Measurements from ENCODE around the gene SPATA3. TPM values are rescaled to one million over a fixed set of nuclear protein-coding genes. Genes with fewer than 3 reads are reported as not detected.

SPATA3 gene
- total RNA-seq, 1 donor from 2014 or later: not detected

DNA sequence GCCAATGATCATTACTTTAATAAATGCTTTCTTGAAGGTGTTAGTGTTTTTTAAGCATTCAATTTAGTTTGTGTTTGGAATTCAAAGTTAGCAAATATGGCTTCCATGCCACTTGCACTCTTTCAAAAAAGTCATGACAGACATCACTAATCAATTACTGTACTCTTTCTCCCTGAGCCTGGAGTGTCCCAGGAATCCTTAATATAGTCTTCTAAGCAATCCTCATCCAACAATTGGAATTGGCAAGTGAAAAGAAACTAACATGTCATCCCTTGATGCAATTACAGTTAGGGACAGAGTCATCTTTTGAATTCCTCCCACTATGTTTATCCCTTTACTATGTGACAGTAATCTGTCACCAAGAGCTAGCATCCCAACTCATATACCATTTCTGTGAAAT lies 41.2 kb upstream of the SPATA3 start:
- Histone ChIP-seq H3K36me3 (ENCODE audit: control insufficient read depth in 3 of 3, insufficient read depth in 3 of 3, low read length in 3 of 3) (no peaks in the 10 kb centered on the region), H3K4me3 (ENCODE audit: low read length in 3 of 3) (no peak overlapping the region), H3K9ac (ENCODE audit: low read depth in 1 of 3, low read length in 3 of 3) (no peak overlapping the region), H3K27ac (ENCODE audit: low read depth, low read length) (no peak overlapping the region), H3K4me1 (ENCODE audit: control insufficient read depth in 3 of 3, insufficient read depth in 3 of 3, low read length in 3 of 3) (peaks cover 2 to 5% (median 3%) of the 10 kb centered on the region in 3 donors), H3K27me3 (ENCODE audit: control insufficient read depth in 3 of 3, insufficient read depth in 3 of 3, low read length in 3 of 3) (peaks cover 13 to 33% (median 28%) of the 10 kb centered on the region in 3 donors), H3K9me3 (ENCODE audit: control insufficient read depth in 3 of 3, low read length in 3 of 3) (peaks cover 0 to 3% (median 0%) of the 10 kb centered on the region in 3 donors)

DNA sequence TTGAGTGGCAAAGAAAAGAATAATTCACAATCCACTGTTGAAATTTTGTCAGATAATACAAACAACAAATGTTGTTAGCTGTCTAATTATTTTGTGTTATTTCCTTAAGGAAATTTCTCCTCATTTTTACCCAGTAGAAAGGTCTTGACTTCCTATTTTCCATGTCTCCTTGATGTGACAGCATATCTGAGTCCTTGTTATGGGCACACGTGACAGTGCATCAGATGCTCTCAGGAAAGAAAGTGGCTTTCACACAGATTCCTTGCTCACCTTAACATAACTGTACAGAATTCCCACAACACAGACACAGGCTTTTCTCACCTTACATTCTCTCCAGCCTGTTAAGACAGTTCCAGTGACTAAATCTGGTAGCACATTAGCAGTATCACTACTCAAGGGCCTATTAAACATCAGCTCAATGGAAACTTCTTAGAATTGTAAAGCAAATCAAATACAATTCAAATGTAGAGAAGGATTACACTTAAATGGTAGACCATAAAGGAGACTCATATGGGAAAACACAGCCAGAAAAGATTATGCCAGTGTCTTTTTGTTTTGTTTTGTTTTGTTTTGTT lies 40.7 kb upstream of the SPATA3 start:
- Histone ChIP-seq H3K9ac (ENCODE audit: low read depth in 1 of 3, low read length in 3 of 3) (no peak overlapping the region), H3K27me3 (ENCODE audit: control insufficient read depth in 3 of 3, insufficient read depth in 3 of 3, low read length in 3 of 3) (peaks cover 13 to 33% (median 28%) of the 10 kb centered on the region in 3 donors), H3K36me3 (ENCODE audit: control insufficient read depth in 3 of 3, insufficient read depth in 3 of 3, low read length in 3 of 3) (no peaks in the 10 kb centered on the region), H3K9me3 (ENCODE audit: control insufficient read depth in 3 of 3, low read length in 3 of 3) (peaks cover 0 to 3% (median 0%) of the 10 kb centered on the region in 3 donors), H3K27ac (ENCODE audit: low read depth, low read length) (no peak overlapping the region), H3K4me1 (ENCODE audit: control insufficient read depth in 3 of 3, insufficient read depth in 3 of 3, low read length in 3 of 3) (peaks cover 2 to 5% (median 3%) of the 10 kb centered on the region in 3 donors), H3K4me3 (ENCODE audit: low read length in 3 of 3) (no peak overlapping the region)

DNA sequence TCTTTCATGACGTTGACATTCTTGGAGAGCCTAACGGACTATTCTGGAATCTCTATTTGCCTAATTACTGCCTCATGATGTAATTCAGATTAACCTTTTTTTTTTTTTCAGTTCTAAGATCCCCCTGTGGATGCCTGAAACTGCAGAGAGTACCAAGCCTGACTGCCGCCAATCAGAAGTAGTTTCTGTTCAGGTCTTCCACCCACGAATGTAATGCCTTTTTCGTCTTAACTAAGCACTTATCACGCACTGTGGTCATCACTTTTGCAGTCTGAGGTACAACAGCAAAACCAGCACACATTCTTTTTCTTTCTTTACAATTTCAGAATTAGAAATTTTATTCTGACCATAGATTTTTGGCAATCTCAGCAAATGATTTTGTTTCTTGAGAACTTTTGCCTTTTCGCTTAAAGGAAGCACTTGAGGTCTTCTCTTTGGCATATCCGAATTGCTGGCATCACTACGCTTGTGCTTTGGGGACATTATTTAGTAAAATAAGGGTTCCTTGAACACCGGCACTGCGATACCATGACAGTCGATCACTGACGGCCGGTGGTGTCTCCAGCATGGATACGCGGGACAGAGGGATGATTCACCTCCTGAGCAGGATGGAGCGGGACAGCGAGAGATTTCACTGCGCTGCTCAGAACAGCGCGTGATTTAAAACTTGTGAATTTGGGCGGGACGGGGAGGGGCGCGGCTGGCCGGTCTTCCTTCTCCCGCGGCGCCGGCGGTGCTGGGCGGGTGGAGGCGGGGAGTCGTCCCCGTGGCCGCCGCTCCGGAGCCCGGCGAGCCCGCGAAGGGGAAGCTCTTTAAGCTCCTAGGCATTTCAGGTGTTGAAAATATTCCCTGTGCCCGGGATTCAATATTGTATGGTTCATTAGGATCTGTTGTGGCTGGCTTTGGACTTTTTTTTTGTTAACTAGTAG lies 38.8 kb upstream of the SPATA3 start:
- H3K27me3 ChIP-seq (ENCODE audit: control insufficient read depth in 3 of 3, insufficient read depth in 3 of 3, low read length in 3 of 3): peaks cover 17 to 33% (median 28%) of the 10 kb centered on the region in 3 donors
- peaks cover 0 to 3% (median 0%) of the 10 kb centered on the region in 3 donors for H3K9me3 ChIP-seq (ENCODE audit: control insufficient read depth in 3 of 3, low read length in 3 of 3)
- peaks cover 2 to 5% (median 3%) of the 10 kb centered on the region in 3 donors for H3K4me1 ChIP-seq (ENCODE audit: control insufficient read depth in 3 of 3, insufficient read depth in 3 of 3, low read length in 3 of 3)
- no peak overlapping the region for H3K27ac ChIP-seq (ENCODE audit: low read depth, low read length)
- H3K4me3 ChIP-seq (ENCODE audit: low read length in 3 of 3): peak overlapping the region; percentile 36 to 61 (median 48)
- H3K36me3 ChIP-seq (ENCODE audit: control insufficient read depth in 3 of 3, insufficient read depth in 3 of 3, low read length in 3 of 3): no peaks in the 10 kb centered on the region
- H3K9ac ChIP-seq (ENCODE audit: low read depth in 1 of 3, low read length in 3 of 3): no peak overlapping the region

DNA sequence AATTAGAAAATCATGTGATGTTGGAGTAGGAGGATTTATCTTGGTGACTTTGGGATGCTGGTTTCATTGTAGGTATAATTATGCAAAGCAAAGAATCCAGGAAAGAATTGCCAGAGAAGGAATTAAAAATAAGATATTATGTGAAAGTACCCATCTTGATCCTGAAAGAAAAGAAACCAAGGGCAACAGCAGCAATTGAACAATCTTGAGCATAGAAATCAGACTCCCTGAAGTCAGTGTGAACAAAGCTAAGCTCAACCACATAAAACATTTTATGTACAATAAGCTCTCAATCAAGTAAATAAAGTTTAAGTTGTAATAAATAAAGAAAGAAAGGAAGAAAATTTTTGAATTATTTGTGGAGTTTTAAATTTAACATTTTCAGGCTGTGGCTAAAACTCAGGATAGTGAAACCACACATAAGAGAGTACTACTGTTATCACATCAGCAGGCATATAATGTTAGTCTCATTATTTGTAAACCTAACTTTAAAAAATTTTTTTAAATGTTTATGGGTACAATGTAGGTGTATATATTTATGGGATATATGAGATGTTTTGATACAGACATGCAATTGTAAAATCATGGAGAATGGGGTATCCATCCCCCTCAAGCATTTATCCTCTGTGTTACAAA lies 38.0 kb upstream of the SPATA3 start:
- peaks cover 0 to 3% (median 0%) of the 10 kb centered on the region in 3 donors for H3K9me3 ChIP-seq (ENCODE audit: control insufficient read depth in 3 of 3, low read length in 3 of 3)
- peaks cover 2 to 5% (median 3%) of the 10 kb centered on the region in 3 donors for H3K4me1 ChIP-seq (ENCODE audit: control insufficient read depth in 3 of 3, insufficient read depth in 3 of 3, low read length in 3 of 3)
- peaks cover 17 to 33% (median 28%) of the 10 kb centered on the region in 3 donors for H3K27me3 ChIP-seq (ENCODE audit: control insufficient read depth in 3 of 3, insufficient read depth in 3 of 3, low read length in 3 of 3)
- H3K36me3 ChIP-seq (ENCODE audit: control insufficient read depth in 3 of 3, insufficient read depth in 3 of 3, low read length in 3 of 3): no peaks in the 10 kb centered on the region
- no peak overlapping the region for H3K27ac ChIP-seq (ENCODE audit: low read depth, low read length)
- H3K4me3 ChIP-seq (ENCODE audit: low read length in 3 of 3): peak overlapping the region in 1 of 3 donors; percentile 35
- no peak overlapping the region for H3K9ac ChIP-seq (ENCODE audit: low read depth in 1 of 3, low read length in 3 of 3)

DNA sequence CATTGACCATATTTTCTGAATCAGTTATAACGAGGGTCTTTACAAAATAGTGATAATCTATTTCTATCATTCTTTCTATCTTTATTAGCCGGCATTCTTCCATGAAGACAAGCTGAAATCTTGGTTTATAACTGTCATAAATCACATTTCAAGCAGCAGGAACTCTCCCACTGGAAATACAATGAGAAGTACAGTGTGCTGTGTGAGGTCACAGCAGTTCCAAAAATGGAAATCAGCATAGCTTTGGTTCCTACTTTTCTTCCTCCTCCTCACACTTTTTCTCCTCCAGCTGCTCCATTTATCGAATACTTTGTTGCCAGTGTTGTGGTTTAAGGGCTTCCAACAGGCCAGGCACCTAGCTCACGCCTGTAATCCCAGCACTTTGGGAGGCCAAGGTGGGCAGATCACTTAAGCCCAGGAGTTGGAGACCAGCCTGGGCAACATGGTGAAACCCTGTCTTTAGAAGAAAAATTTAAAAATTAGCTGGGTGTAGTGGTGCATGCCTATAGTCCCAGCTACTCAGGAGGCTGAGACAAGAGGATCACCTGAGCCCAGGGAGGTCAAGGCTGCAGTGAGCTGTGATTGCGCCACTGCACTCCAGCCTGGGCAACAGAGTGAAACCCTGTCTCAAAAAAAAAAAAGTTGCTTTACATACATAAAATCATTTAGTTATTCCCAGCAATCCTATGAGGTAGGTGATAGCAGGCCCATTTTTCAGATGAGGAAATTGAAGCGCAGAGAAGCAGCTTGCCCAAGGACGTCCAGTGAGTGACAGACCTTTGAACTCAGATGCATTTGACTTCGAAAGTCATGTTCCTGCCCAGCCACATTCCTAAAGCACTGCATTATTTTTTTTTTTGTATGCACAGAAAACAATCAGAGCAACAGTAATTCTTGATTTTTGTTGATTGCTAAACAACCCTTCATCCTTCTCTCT lies 36.8 kb upstream of the SPATA3 start:
- Histone ChIP-seq H3K9ac (ENCODE audit: low read depth in 1 of 3, low read length in 3 of 3) (no peak overlapping the region), H3K36me3 (ENCODE audit: control insufficient read depth in 3 of 3, insufficient read depth in 3 of 3, low read length in 3 of 3) (no peaks in the 10 kb centered on the region), H3K9me3 (ENCODE audit: control insufficient read depth in 3 of 3, low read length in 3 of 3) (no peaks in the 10 kb centered on the region), H3K4me3 (ENCODE audit: low read length in 3 of 3) (no peak overlapping the region), H3K27ac (ENCODE audit: low read depth, low read length) (no peak overlapping the region), H3K4me1 (ENCODE audit: control insufficient read depth in 3 of 3, insufficient read depth in 3 of 3, low read length in 3 of 3) (peaks cover 2 to 5% (median 3%) of the 10 kb centered on the region in 3 donors), H3K27me3 (ENCODE audit: control insufficient read depth in 3 of 3, insufficient read depth in 3 of 3, low read length in 3 of 3) (peaks cover 15 to 25% (median 22%) of the 10 kb centered on the region in 3 donors)

DNA sequence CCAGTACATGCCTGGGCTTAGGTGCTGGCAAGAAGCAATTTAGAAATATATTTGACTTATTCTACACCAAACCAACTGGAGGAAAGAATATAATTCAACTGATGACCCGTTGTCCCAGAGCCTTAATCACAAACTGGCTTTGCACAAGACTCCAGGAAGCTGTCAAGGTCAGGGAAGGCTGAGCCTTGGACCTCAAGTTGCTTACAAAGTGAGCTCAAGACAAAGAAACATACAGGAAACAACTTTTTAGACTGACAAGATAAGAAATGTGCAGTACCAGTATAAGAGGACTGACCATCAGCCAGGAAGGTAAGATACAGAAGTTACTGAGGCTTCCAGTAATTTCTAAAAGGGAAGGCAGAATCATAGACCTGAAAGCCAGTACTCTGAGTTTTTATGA lies 35.9 kb upstream of the SPATA3 start:
- H3K27ac ChIP-seq (ENCODE audit: low read depth, low read length): no peak overlapping the region
- H3K9ac ChIP-seq (ENCODE audit: low read depth in 1 of 3, low read length in 3 of 3): no peak overlapping the region
- H3K27me3 ChIP-seq (ENCODE audit: control insufficient read depth in 3 of 3, insufficient read depth in 3 of 3, low read length in 3 of 3): peaks cover 15 to 25% (median 22%) of the 10 kb centered on the region in 3 donors
- H3K4me3 ChIP-seq (ENCODE audit: low read length in 3 of 3): no peak overlapping the region
- H3K36me3 ChIP-seq (ENCODE audit: control insufficient read depth in 3 of 3, insufficient read depth in 3 of 3, low read length in 3 of 3): no peaks in the 10 kb centered on the region
- H3K4me1 ChIP-seq (ENCODE audit: control insufficient read depth in 3 of 3, insufficient read depth in 3 of 3, low read length in 3 of 3): peaks cover 2 to 5% (median 3%) of the 10 kb centered on the region in 3 donors
- H3K9me3 ChIP-seq (ENCODE audit: control insufficient read depth in 3 of 3, low read length in 3 of 3): no peaks in the 10 kb centered on the region

DNA sequence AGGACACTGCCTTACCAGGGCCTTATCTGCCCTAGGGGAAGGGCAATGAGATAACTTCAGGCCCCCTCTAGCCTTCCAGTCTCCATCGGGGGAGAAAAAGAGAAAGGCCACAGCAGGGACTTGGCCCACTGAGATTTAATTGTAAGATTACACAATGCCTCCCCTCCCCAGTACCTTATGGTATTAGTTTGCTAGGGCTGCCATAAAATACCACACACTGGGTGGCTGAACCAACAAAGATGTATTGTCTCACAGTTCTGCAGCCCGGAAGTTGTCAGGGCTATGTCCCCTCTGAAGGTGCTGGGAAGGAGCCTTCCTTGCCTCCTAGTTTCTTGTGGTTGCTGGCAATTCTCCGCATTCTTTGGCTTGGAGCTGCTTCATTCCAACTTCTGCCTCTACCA lies 34.8 kb upstream of the SPATA3 start:
- Histone ChIP-seq H3K36me3 (ENCODE audit: control insufficient read depth in 3 of 3, insufficient read depth in 3 of 3, low read length in 3 of 3) (no peaks in the 10 kb centered on the region), H3K27me3 (ENCODE audit: control insufficient read depth in 3 of 3, insufficient read depth in 3 of 3, low read length in 3 of 3) (peaks cover 15 to 22% (median 20%) of the 10 kb centered on the region in 3 donors), H3K4me3 (ENCODE audit: low read length in 3 of 3) (no peak overlapping the region), H3K9me3 (ENCODE audit: control insufficient read depth in 3 of 3, low read length in 3 of 3) (no peaks in the 10 kb centered on the region), H3K27ac (ENCODE audit: low read depth, low read length) (no peak overlapping the region), H3K9ac (ENCODE audit: low read depth in 1 of 3, low read length in 3 of 3) (no peak overlapping the region), H3K4me1 (ENCODE audit: control insufficient read depth in 3 of 3, insufficient read depth in 3 of 3, low read length in 3 of 3) (peaks cover 2 to 5% (median 3%) of the 10 kb centered on the region in 3 donors)

DNA sequence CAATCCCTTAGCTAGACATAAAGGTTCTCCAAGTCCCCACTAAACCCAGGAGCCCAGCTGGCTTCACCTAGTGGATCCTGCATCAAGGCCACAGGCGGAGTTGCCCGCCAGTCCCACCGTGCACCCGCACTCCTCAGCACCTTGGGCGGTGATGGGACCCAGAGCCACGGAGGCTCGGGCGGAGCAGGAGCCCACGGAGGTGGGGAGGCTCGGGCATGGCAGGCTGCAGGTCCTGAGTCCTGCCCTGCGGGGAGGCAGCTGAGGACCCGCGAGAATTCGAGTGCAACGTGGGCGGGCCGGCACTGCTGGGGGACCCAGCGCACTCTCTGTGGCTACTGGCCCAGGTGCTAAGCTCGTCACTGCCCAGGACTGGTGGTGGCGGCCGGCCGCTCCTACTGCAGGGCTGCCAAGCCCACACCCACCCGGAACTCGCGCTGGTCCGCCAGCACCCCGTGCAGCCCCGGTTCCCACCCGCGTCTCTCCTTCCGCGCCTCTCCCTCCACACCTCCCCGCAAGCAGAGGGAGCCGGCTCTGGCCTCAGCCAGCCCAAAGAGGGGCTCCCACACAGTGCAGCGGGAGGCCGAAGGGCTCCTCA lies 31.7 kb upstream of the SPATA3 start:
- H3K4me3 ChIP-seq (ENCODE audit: low read length in 3 of 3): no peak overlapping the region
- no peaks in the 10 kb centered on the region for H3K4me1 ChIP-seq (ENCODE audit: control insufficient read depth in 3 of 3, insufficient read depth in 3 of 3, low read length in 3 of 3)
- no peaks in the 10 kb centered on the region for H3K9me3 ChIP-seq (ENCODE audit: control insufficient read depth in 3 of 3, low read length in 3 of 3)
- no peak overlapping the region for H3K27ac ChIP-seq (ENCODE audit: low read depth, low read length)
- no peaks in the 10 kb centered on the region for H3K36me3 ChIP-seq (ENCODE audit: control insufficient read depth in 3 of 3, insufficient read depth in 3 of 3, low read length in 3 of 3)
- H3K27me3 ChIP-seq (ENCODE audit: control insufficient read depth in 3 of 3, insufficient read depth in 3 of 3, low read length in 3 of 3): peaks cover 0 to 4% (median 0%) of the 10 kb centered on the region in 3 donors
- H3K9ac ChIP-seq (ENCODE audit: low read depth in 1 of 3, low read length in 3 of 3): no peak overlapping the region

DNA sequence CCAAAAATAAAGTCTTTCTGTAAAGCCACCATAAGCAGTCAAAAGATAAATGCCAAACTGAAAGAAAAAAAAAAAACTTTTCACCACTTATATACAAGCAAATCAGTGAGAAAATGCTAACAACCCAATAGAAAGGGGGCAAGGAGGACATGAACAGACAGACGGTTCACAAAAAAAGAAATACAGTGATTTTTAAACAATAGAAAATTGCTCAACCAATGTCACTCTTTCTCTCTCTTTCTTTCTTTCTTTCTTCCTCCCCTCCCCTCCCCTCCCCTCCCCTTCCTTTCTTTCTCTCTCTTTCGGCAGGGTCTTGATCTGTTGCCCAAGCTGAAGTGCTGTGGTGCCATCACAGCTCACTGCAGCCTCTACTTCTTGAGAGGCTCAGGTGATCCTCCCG lies 28.8 kb upstream of the SPATA3 start:
- H3K27me3 ChIP-seq (ENCODE audit: control insufficient read depth in 3 of 3, insufficient read depth in 3 of 3, low read length in 3 of 3): no peaks in the 10 kb centered on the region
- H3K27ac ChIP-seq (ENCODE audit: low read depth, low read length): no peak overlapping the region
- H3K4me3 ChIP-seq (ENCODE audit: low read length in 3 of 3): no peak overlapping the region
- H3K4me1 ChIP-seq (ENCODE audit: control insufficient read depth in 3 of 3, insufficient read depth in 3 of 3, low read length in 3 of 3): no peaks in the 10 kb centered on the region
- no peaks in the 10 kb centered on the region for H3K36me3 ChIP-seq (ENCODE audit: control insufficient read depth in 3 of 3, insufficient read depth in 3 of 3, low read length in 3 of 3)
- H3K9me3 ChIP-seq (ENCODE audit: control insufficient read depth in 3 of 3, low read length in 3 of 3): no peaks in the 10 kb centered on the region
- H3K9ac ChIP-seq (ENCODE audit: low read depth in 1 of 3, low read length in 3 of 3): no peak overlapping the region
